ENCODE data around the gene SAMD4A. TPM values are rescaled to one million over a fixed set of nuclear protein-coding genes. Genes with fewer than 3 reads are reported as not detected.

Gene SAMD4A
- total RNA-seq, 1 donor from 2014 or later: 252 TPM

GRCh38 chr14:54689928-54690327 lies 123.0 kb downstream of the SAMD4A start:
- no peak for DNase-seq (ENCODE audit: low spot score)
- intact Hi-C loops (cut with DNase I): loop anchor here (2.0 kb wide), 2 partner anchors 83 to 125 kb away; no protein-coding TSS in a partner anchor

- no peak for DNase-seq (ENCODE audit: low spot score)
Observed at GRCh38 chr14:54690887-54691286, 124.0 kb downstream of the SAMD4A start.

GRCh38 chr14:54691525-54692283 lies 124.8 kb downstream of the SAMD4A start:
- intact Hi-C loops (cut with DNase I): loop anchor here (2.0 kb wide), 2 partner anchors 81 to 127 kb away; no protein-coding TSS in a partner anchor
- peak; percentile 87 for DNase-seq (ENCODE audit: low spot score)

More at GRCh38 chr14:54690887-54691286, 124.0 kb downstream of the SAMD4A start:
- intact Hi-C loops (cut with DNase I): loop anchor here (2.0 kb wide), 2 partner anchors 82 to 126 kb away; no protein-coding TSS in a partner anchor

DNA sequence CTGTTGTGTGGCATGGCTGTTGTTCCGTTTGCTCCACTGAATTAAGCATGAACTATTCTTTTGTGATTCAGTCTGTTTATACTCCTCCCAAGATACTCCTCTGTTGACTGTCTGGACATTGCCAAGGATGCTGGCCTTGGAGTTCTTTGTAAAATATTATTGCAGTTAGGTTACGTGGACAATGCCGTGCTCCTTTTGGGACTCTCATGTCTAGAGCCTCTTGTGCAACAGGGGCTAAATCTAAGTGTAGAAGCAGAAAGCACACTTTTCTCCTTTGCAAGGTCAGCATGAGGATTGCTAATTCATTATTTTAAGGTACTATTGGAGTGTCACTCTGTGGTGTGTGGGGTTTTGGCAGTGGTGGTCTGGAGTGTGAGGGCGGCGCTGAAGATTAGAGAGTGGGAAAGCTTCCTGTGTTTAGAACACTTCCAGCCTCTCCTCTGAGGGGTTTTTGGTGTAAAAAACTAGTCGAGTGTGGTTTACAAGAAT lies 125.4 kb downstream of the SAMD4A start:
- no peak for DNase-seq (ENCODE audit: low spot score)

GRCh38 chr14:54693761-54694160 lies 126.8 kb downstream of the SAMD4A start:
- intact Hi-C loops (cut with DNase I): no loop called here
- no peak for DNase-seq (ENCODE audit: low spot score)

More for the DNA sequence above, 125.4 kb downstream of the SAMD4A start:
- intact Hi-C loops (cut with DNase I): no loop called here

DNA sequence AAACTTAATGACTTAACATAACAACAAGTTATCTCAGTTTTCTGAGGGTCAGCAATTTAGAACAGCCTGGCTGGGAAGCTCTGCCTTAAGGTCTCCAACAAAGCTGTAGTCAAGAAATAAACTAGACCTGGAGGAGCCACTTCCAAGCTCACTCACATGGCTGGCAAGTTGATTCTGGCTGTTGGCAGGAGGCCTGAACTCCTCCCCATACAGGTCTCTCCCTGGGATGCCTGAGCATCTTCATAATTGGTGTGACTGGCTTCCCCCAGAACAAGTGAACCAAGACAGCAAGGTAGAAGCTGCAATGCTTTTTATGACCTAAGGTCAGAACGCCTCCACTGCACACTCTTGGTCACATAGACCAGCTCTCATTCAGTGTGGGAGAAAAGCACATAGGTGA lies 128.3 kb downstream of the SAMD4A start:
- intact Hi-C loops (cut with DNase I): no loop called here
- no peak for DNase-seq (ENCODE audit: low spot score)

GRCh38 chr14:54697001-54697400 lies 130.1 kb downstream of the SAMD4A start:
- DNase-seq (ENCODE audit: low spot score): no peak
- intact Hi-C loops (cut with DNase I): no loop called here

- intact Hi-C loops (cut with DNase I): no loop called here
- no peak for DNase-seq (ENCODE audit: low spot score)
Observed at GRCh38 chr14:54697803-54698202, 130.9 kb downstream of the SAMD4A start.

DNA sequence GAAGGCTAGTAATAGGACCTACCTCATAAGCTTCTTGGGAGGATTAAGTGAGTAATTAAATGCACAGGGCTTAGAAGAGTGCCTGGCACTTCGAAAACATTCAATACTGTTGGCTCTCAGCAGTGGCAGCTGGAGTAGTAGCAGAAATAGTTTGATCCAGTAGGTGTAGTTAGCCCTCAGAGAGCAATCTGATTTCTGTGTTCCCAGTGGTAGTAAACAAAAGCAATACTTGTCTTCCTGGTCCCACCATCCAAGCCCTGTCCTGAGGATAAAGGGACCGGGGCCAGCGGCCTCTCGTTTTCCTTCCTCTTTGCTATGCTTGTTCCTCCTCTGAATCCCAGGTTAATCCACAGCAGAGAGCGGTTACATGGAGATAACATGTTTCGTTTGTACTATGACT lies 131.6 kb downstream of the SAMD4A start:
- intact Hi-C loops (cut with DNase I): no loop called here
- no peak for DNase-seq (ENCODE audit: low spot score)

DNA sequence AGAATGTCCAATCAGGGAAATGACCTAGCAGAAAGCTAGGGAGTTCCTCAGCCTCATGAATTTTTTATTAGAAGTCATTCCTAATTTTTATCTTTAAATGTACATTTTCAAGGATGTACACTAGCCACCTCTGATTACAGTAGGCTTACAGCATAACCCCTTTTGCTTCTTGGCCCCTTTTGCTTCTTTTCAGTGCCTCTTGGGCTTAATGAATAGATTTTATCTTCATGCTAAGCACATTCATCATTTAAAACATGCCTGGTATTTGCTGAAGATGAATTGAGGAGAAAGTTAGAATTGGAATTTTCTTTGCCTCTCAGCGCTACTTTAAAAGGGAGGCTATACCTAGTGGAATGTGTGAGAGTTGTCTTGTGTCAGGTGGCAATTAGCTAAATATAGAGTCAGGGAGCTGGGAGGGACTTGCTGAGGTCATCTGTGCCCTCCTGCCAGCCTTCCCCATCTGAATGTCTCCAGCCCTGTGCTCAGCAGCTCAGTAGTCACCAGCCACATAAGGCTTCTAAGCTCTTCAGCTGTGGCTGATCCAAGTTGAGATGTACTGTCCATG lies 132.1 kb downstream of the SAMD4A start:
- intact Hi-C loops (cut with DNase I): no loop called here
- DNase-seq (ENCODE audit: low spot score): peak; percentile 81

DNA sequence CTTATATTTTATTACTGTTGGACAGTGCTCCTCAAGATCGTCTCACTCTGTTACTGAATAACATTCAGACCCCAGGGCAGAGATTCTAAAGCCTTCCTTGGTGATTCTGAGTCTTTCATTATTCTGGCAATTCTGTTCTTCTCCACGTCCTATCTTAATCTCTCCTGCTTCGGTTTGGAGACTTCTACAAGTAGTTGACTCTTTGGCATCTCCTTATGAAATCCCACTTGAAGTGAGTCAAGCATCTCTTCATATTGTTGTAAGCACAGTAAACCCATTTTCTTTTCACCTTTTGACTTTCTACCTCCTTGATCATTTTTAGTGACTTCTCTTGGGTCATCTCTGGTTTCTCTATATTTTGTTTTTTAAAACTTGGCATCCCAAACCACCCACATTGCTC lies 132.8 kb downstream of the SAMD4A start:
- intact Hi-C loops (cut with DNase I): no loop called here
- no peak for DNase-seq (ENCODE audit: low spot score)

GRCh38 chr14:54700717-54701116 lies 133.8 kb downstream of the SAMD4A start:
- intact Hi-C loops (cut with DNase I): no loop called here
- no peak for DNase-seq (ENCODE audit: low spot score)

DNA sequence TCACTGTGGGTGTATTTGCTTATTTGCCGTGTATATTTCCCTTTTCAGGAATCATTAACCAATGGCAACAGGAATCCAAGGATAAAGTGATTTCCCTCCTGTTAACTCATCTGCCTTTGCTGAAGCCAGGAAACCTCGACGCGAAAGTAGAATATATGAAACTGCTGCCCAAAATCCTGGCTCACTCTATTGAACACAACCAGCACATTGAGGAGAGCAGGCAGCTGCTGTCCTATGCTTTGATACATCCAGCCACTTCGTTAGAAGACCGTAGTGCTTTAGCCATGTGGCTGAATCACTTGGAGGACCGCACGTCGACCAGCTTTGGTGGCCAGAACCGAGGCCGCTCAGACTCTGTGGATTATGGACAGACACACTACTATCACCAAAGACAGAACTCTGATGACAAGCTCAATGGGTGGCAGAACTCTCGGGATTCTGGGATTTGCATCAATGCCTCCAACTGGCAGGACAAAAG lies 135.1 kb downstream of the SAMD4A start:
- intact Hi-C loops (cut with DNase I): no loop called here
- DNase-seq (ENCODE audit: low spot score): no peak

GRCh38 chr14:54702492-54702891 lies 135.6 kb downstream of the SAMD4A start:
- DNase-seq (ENCODE audit: low spot score): no peak
- intact Hi-C loops (cut with DNase I): no loop called here

DNA sequence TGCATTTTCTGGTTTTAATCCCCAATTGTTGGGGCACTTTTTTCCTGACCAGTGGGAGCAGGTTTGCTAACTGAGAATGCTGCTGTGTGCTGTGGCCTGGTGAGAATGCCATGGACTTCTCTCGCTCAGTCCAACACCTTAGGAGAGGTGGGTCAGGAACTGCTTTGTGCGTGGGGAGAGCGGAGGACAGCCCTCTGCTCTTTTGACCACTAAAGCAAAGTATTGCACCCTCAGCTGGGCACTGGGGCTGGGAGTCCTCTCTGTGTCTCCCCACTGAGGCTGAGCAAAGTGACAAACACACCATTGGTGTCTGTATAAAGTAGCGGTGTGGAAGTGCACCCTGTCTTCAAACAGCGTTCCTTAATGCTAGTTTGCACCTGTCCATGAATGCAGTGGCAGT lies 136.2 kb downstream of the SAMD4A start:
- DNase-seq (ENCODE audit: low spot score): no peak
- intact Hi-C loops (cut with DNase I): no loop called here

- intact Hi-C loops (cut with DNase I): no loop called here
- DNase-seq (ENCODE audit: low spot score): no peak
Observed at GRCh38 chr14:54703724-54704123, 136.8 kb downstream of the SAMD4A start.

- no peak for DNase-seq (ENCODE audit: low spot score)
- intact Hi-C loops (cut with DNase I): no loop called here
Observed at GRCh38 chr14:54704768-54705167, 137.8 kb downstream of the SAMD4A start.

- intact Hi-C loops (cut with DNase I): no loop called here
- no peak for DNase-seq (ENCODE audit: low spot score)
Observed at GRCh38 chr14:54706769-54707168, 139.8 kb downstream of the SAMD4A start.

DNA sequence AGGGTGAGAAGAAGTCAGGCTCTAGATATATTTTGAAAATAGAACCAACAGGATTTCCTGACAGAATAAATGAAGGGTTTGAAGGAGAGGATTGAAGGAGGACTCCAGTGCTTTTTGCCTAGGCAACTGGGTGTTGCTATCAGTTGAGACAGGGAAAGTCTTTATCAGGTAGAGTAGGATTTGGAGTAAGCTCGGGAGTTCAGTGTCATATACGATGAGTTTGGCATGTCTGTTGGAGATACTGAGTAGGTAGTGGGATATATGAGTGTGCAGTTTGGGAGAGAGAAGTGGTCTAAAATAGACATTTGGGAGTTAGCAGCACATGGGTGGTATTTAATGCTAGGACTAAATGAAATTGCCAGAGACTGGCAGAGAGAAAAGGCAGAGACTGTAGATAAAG lies 141.2 kb downstream of the SAMD4A start:
- DNase-seq (ENCODE audit: low spot score): no peak

GRCh38 chr14:54708982-54709381 lies 142.1 kb downstream of the SAMD4A start:
- DNase-seq (ENCODE audit: low spot score): no peak
- intact Hi-C loops (cut with DNase I): no loop called here

More for the DNA sequence above, 141.2 kb downstream of the SAMD4A start:
- intact Hi-C loops (cut with DNase I): no loop called here

- no peak for DNase-seq (ENCODE audit: low spot score)
- intact Hi-C loops (cut with DNase I): no loop called here
Observed at GRCh38 chr14:54709444-54709843, 142.5 kb downstream of the SAMD4A start.

Measured in cardiac septum (tissue), 1 donor.